Spleen (tissue), 11 donors: ENCODE results near the gene PTK7. TPM values are rescaled to one million over a fixed set of nuclear protein-coding genes. Genes with fewer than 3 reads are reported as not detected.

Source experiments
- DNase-seq: peaks from one replicate; pipeline ENCODE4 v3.0.0-alpha.2; 2020
- H3K27ac ChIP-seq, 8 donors: fragments of 200-600 bp; sonication (generic) in 7 of 8; 1 replicate in 4 of 8; 2 replicates in 4 of 8; pipeline versions ENCODE4 v1.5.0 to v1.8.0; 2016 to 2021; ENCODE audit warnings: inconsistent platforms in 4 of 8, mild to moderate bottlenecking in 4 of 8, moderate library complexity in 1 of 8
- H3K27me3 ChIP-seq, 7 donors: fragments of 200-600 bp; sonication (generic) in 6 of 7; replicated peaks in 1 of 7; 1 replicate in 4 of 7; 2 replicates in 3 of 7; pipeline versions ENCODE4 v1.5.0 to v1.8.0; 2016 to 2021; ENCODE audit warnings: inconsistent platforms in 3 of 7, mild to moderate bottlenecking in 1 of 7
- H3K36me3 ChIP-seq, 6 donors: fragments of 200-600 bp; sonication (generic) in 5 of 6; 1 replicate in 4 of 6; 2 replicates in 2 of 6; pipeline versions ENCODE4 v1.5.0 to v1.8.0; 2016 to 2021; ENCODE audit warnings: inconsistent platforms in 2 of 6
- H3K4me1 ChIP-seq, 6 donors: fragments of 200-600 bp; sonication (generic) in 5 of 6; 1 replicate in 3 of 6; 2 replicates in 3 of 6; pipeline versions ENCODE4 v1.5.0 to v1.8.0; 2016 to 2021; ENCODE audit warnings: inconsistent platforms in 3 of 6
- H3K4me3 ChIP-seq, 8 donors: fragments of 200-600 bp; sonication (generic) in 7 of 8; 1 replicate in 4 of 8; 2 replicates in 4 of 8; pipeline versions ENCODE4 v1.5.0 to v1.8.0; 2016 to 2021; ENCODE audit warnings: inconsistent platforms in 4 of 8, mild to moderate bottlenecking in 4 of 8, moderate library complexity in 2 of 8
- H3K9me3 ChIP-seq, 8 donors: fragments of 200-600 bp; sonication (generic) in 7 of 8; 1 replicate in 4 of 8; 2 replicates in 4 of 8; pipeline versions ENCODE4 v1.5.0 to v1.8.0; 2016 to 2021; ENCODE audit warnings: inconsistent platforms in 4 of 8
- CTCF ChIP-seq, 11 experiments: fragments of 200-600 bp in 7 of 11; fragments of 450-650 bp in 4 of 11; sonication (generic) in 4 of 11; IDR thresholded peaks in 8 of 11; conservative IDR thresholded peaks in 3 of 11; 1 replicate in 7 of 11; 2 replicates in 4 of 11; pipeline versions ENCODE4 v1.4.0 to v1.8.0; 2016 to 2021; ENCODE audit warnings: antibody characterized with exemption in 11 of 11, inconsistent platforms in 4 of 11, mild to moderate bottlenecking in 1 of 11
- POLR2A ChIP-seq, 3 donors: fragments of 450-650 bp; IDR thresholded peaks; one replicate each; pipeline ENCODE4 v1.5.1; 2017; ENCODE audit warnings: antibody characterized with exemption in 3 of 3, mild to moderate bottlenecking in 1 of 3
- POLR2AphosphoS5 ChIP-seq, 3 donors: sonication (generic); formaldehyde crosslinking; IDR thresholded peaks; one replicate each; pipeline ENCODE4 v1.5.1; 2017; ENCODE audit warnings: antibody characterized with exemption in 3 of 3
- WGBS, 5 donors: extraction: QIAGEN DNeasy Blood & Tissue Kit in 3 of 5; methylation state at CpG; one replicate each; pipeline versions ENCODE4 v1.1.5 to v1.1.7; 2013 to 2018; 5-methylcytosine and 5-hydroxymethylcytosine counted together
- intact Hi-C: fragments of 100-400 bp; cut with DNase I; formaldehyde crosslinking; loops from one replicate; pipeline ENCODE4 v1.15.0; 2023; ENCODE audit warnings: low total_unique reads
- polyA plus RNA-seq, 3 donors: library from polyadenylated mRNA; stranded (reverse); fragments of 200-250 nt; gene quantifications; one replicate each; pipeline ENCODE4 v1.2.1, GENCODE V29; 2013
- total RNA-seq, 7 donors: library from RNA; depleted of rRNA in 3 of 7; stranded (reverse); fragments of >200 nt in 3 of 7; fragmentation: NEBNext Ultra II Directional in 4 of 7; extraction: Animal tissue kit (Norgen Biotek cat#: 25700) in 4 of 7; gene quantifications; one replicate each; pipeline versions ENCODE4 v1.1.0 to v1.2.1, GENCODE V29; 2016 to 2021
- donor health status: healthy with polysubstance abuse.
- donor health status: DM: no; HTN: no; CAD: no; lungs with moderate emphysema.
- donor health status: DM: no; HTN: no; CAD: no.
- donor health status: Bipolar disorder and iron deficiency.
- donor health status: healthy.
- donor health status: DM: no; HTN: no; CAD: no.
- donor health status: DM: yes; HTN: yes; CAD: no.

PTK7 gene
- total and polyA plus RNA-seq, 10 donors = 6.0 to 66.4 (median 25.9) TPM

GRCh38 chr6:43052225-43052841 lies 23.8 kb upstream of the PTK7 start:
- H3K36me3 ChIP-seq = peaks cover 0 to 78% (median 45%) of the 10 kb centered on the region in 6 donors
- WGBS, 5 donors = 87 to 90% (median 89%) methylated on average over 17 to 19 of the region's 19 CpGs

GRCh38 chr6:43052842-43053544 lies 23.1 kb upstream of the PTK7 start:
- 13 to 17% (median 16%) methylated on average over 21 to 22 of the region's 22 CpGs for WGBS, 5 donors
- no peak for TF ChIP-seq POLR2AphosphoS5 (IDR thresholded peaks at IDR 0.05)
- TF ChIP-seq CTCF (IDR thresholded peaks at IDR 0.05 in 8 of 11, conservative IDR thresholded peaks at IDR 0.05 in 3 of 11) = no peak
- no peak for TF ChIP-seq POLR2A (IDR thresholded peaks at IDR 0.05)
- intact Hi-C loops = no loop called here
- Histone ChIP-seq H3K4me1 (peaks cover 10 to 60% (median 29%) of the 10 kb centered on the region in 6 donors), H3K36me3 (peaks cover 0 to 78% (median 48%) of the 10 kb centered on the region in 6 donors), H3K9me3 (no peaks in the 10 kb centered on the region), H3K4me3 (peak overlapping the region; percentile 61 to 86 (median 78)), H3K27me3 (no peaks in the 10 kb centered on the region), H3K27ac (peak overlapping the region; percentile 83 to 95 (median 92))
- DNase-seq = no peak

More at GRCh38 chr6:43052225-43052841, 23.8 kb upstream of the PTK7 start:
- no peak for DNase-seq
- TF ChIP-seq POLR2A (IDR thresholded peaks at IDR 0.05) = no peak
- TF ChIP-seq POLR2AphosphoS5 (IDR thresholded peaks at IDR 0.05) = peak in 1 of 3 donors; percentile 19
- Histone ChIP-seq H3K27ac (peak overlapping the region in 7 of 8 donors; percentile 91 to 95 (median 93)), H3K4me1 (peaks cover 9 to 54% (median 26%) of the 10 kb centered on the region in 6 donors), H3K4me3 (peak overlapping the region in 3 of 8 donors; percentile 76 to 81 (median 76)), H3K9me3 (no peaks in the 10 kb centered on the region), H3K27me3 (no peaks in the 10 kb centered on the region)
- intact Hi-C loops = no loop called here

GRCh38 chr6:43053545-43054205 lies 22.4 kb upstream of the PTK7 start, which contains the start of gene CUL7:
TSS of gene CUL7 (minus strand) at chr6:43053851. CDS start at chr6:43052788, 1,063 bp downstream.
- H3K4me1 ChIP-seq = peaks cover 17 to 67% (median 36%) of the 10 kb centered on the region in 6 donors
- DNase-seq = peak; percentile 98
- intact Hi-C loops = no loop called here
- H3K27ac ChIP-seq = peak within 1 kb of the TSS; percentile 83 to 95 (median 92)
- 0 to 3% (median 2%) methylated on average over 31 to 45 of the region's 45 CpGs for WGBS, 5 donors
- H3K9me3 ChIP-seq = no peaks in the 10 kb centered on the region
- peak within 1 kb of the TSS; percentile 61 to 86 (median 78) for H3K4me3 ChIP-seq
- TF ChIP-seq POLR2AphosphoS5 (IDR thresholded peaks at IDR 0.05) (peak; percentile 93 to 96 (median 96)), CTCF (IDR thresholded peaks at IDR 0.05 in 8 of 11, conservative IDR thresholded peaks at IDR 0.05 in 3 of 11) (peak in 2 of 11 experiments; percentile 26 to 30), POLR2A (IDR thresholded peaks at IDR 0.05) (peak in 1 of 3 donors; percentile 62)
- no peaks in the 10 kb centered on the region for H3K27me3 ChIP-seq
- H3K36me3 ChIP-seq = peaks cover 0 to 72% (median 42%) of the 10 kb centered on the region in 6 donors

GRCh38 chr6:43054206-43054943 lies 21.7 kb upstream of the PTK7 start:
- H3K36me3 ChIP-seq = peaks cover 0 to 65% (median 36%) of the 10 kb centered on the region in 6 donors

More at GRCh38 chr6:43054206-43054943, 21.7 kb upstream of the PTK7 start:
- WGBS, 5 donors = 67 to 80% (median 77%) methylated on average over 17 of the region's 17 CpGs
- Histone ChIP-seq H3K27me3 (no peaks in the 10 kb centered on the region), H3K9me3 (no peaks in the 10 kb centered on the region), H3K4me3 (peak overlapping the region; percentile 61 to 86 (median 78)), H3K4me1 (peaks cover 18 to 72% (median 40%) of the 10 kb centered on the region in 6 donors), H3K27ac (peak overlapping the region; percentile 83 to 95 (median 92))
- intact Hi-C loops = no loop called here
- TF ChIP-seq CTCF (IDR thresholded peaks at IDR 0.05 in 8 of 11, conservative IDR thresholded peaks at IDR 0.05 in 3 of 11) = no peak
- TF ChIP-seq POLR2AphosphoS5 (IDR thresholded peaks at IDR 0.05) = no peak
- TF ChIP-seq POLR2A (IDR thresholded peaks at IDR 0.05) = no peak
- DNase-seq = no peak
